Stimulated activated CD4-positive, alpha-beta T cell treated with anti-CD3 and anti-CD28 coated beads, Interleukin-1b, Interleukin-23, amount 100 ng/mL, for 4 hours (primary cell): Measurements from ENCODE around the gene RAVER2.

Experiments used
- DNase-seq, 2 donors: peaks; one replicate each; pipeline ENCODE4 v3.0.0-alpha.2; 2020; ENCODE audit warnings: low read depth in 2 of 2

RAVER2 gene

GRCh38 chr1:64878090-64878489 is 133.2 kb downstream of the RAVER2 start:
- DNase-seq = no peak

GRCh38 chr1:64878931-64879611 is 134.2 kb downstream of the RAVER2 start:
- no peak for DNase-seq

GRCh38 chr1:64880449-64880848 is 135.6 kb downstream of the RAVER2 start:
- no peak for DNase-seq

GRCh38 chr1:64881281-64881680 is 136.4 kb downstream of the RAVER2 start:
- no peak for DNase-seq
